Activated T-cell treated with anti-CD3 and anti-CD28 coated beads for 4 hours (primary cell): ENCODE measurements around the gene SLC19A2.
"Not testable (repeated sequence)": the region's sequence is repeated elsewhere in the genome, so short reads cannot be mapped to it uniquely, and the experiment has no call there.

Source experiments
- DNase-seq: peaks from one replicate; pipeline ENCODE4 v3.0.0-alpha.2; 2020

The SLC19A2 gene, protein sequence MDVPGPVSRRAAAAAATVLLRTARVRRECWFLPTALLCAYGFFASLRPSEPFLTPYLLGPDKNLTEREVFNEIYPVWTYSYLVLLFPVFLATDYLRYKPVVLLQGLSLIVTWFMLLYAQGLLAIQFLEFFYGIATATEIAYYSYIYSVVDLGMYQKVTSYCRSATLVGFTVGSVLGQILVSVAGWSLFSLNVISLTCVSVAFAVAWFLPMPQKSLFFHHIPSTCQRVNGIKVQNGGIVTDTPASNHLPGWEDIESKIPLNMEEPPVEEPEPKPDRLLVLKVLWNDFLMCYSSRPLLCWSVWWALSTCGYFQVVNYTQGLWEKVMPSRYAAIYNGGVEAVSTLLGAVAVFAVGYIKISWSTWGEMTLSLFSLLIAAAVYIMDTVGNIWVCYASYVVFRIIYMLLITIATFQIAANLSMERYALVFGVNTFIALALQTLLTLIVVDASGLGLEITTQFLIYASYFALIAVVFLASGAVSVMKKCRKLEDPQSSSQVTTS

DNA sequence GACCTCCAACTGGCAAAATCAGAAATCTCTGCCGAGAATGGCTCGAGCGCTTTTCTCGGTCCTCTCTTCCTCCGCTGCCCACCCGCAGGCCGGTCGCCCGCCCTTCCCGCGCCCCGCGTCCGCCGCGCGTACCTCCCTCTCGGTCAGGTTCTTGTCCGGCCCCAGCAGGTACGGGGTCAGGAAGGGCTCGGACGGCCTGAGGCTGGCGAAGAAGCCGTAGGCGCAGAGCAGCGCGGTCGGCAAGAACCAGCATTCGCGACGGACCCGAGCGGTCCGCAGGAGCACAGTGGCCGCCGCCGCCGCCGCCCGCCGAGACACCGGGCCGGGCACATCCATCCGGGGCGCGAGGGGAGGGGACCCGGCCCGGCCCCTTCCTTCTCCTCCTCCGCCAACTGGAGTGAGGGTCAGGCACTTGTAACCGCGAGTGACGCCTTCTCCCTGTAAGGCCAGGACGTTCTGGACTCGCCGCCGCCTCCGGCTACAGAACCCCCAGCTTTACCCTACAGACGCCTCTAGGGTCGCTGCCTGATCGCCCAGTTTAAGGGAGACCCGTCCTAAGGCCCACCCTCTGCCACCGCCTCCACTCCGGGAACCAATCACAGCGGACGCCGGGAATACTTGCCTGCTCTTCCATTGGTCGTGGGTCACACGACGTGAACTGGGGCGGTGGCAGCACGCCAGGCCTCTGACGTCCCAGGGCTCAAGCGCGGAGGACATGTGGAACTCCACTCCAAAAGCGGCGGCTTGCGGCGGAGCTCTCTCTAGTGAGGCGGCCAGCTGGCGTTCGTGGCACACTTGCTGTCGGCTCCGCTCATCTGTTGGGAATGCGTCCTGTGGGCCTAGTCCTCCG is at the start of gene SLC19A2:
TSS of gene SLC19A2 (minus strand) at position 514 of the 850 bp plus-strand sequence. CDS start at position 336, 178 bp downstream.
- peak; percentile 87 for DNase-seq

DNA sequence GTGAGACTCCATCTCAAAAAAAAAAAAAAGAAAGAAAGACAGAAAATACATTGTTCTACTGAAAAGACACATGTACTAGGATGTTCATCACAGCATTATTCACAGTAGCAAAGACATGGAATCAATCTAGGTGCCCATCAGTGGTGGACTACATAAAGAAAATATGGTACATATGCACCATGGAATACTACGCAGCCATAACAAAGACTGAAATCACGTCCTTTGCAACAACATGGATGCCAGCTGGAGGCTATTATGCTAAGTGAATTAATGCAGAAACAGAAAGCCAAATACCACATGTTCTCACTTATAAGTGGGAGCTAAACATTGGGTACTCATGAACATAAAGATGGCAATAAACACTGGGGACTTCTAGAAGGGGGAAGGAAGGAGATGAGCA is 48.9 kb upstream of the SLC19A2 start:
- DNase-seq, result no peak

DNA sequence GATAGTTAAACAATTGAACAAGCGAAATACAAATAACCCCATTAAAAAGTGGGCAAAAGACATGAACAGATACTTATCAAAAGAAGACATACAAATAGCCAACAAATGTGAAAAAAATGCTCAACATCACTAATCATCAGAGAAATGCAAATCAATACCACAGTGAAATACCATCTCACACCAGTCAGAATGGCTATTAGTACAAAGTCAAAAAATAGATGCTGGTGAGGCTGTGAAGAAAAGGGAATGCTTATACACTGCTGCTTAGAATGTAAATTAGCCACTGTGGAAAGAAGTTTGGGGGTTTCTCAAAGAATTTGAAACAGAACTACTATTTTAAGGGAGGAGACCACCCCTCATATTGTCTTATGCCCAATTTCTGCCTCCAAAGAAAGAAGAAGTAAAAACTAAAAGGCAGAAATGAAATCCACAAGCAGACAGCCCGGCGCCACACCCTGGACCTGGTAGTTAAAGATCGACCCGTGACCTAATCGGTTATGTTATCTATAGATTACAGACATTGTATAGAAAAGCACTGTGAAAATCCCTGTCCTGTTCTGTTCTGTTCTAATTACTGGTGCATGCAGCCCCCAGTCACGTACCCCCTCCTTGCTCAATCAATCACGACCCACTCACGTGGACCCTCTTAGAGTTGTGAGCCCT is 47.9 kb upstream of the SLC19A2 start:
- DNase-seq, result not testable (repeated sequence)

DNA sequence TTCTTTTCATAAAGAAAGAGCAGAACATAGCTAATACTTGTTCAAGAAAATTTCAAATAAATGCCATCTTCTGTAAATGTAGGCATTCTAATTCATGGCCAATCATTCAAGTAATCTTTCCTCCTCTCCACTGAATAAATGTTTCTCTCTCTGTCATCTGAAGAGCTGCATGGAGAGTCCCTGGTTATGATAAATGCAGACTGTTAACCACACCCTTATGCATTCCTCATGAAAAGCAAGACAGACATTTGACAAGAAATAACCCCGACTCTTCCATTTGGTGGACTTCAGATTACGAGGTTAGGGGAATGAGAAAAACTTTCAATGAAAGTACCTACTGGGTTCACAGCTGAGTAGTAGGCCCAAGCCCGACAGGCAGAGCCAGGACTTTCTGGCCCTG is 44.7 kb upstream of the SLC19A2 start:
- no peak for DNase-seq

DNA sequence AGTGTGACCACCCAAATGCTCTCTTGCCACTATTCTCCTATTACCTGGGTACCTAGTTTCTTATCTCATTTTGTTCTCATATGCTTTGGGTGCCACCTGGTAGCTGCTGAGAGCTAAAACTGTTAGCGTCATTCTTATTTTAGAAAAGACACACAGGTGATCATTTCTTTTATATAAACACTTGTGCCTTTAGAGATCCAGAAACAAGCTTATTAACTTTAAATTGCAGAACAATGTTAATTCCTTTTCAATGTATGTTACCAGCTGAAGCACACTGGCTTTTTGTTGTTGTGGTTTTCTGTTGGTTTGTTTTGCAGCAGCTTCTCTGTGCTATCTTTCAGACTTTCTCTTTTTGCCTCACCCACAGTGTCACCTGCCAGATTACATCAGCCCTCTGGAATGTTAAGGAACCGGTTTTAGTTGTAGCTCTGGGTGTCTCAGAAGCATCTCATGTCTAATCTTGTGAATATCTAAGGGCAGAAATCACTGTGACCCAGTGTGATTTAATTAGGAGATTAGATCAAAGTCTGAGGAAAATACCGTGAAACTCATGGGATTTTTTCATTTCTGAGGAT is 43.4 kb upstream of the SLC19A2 start:
- no peak for DNase-seq

DNA sequence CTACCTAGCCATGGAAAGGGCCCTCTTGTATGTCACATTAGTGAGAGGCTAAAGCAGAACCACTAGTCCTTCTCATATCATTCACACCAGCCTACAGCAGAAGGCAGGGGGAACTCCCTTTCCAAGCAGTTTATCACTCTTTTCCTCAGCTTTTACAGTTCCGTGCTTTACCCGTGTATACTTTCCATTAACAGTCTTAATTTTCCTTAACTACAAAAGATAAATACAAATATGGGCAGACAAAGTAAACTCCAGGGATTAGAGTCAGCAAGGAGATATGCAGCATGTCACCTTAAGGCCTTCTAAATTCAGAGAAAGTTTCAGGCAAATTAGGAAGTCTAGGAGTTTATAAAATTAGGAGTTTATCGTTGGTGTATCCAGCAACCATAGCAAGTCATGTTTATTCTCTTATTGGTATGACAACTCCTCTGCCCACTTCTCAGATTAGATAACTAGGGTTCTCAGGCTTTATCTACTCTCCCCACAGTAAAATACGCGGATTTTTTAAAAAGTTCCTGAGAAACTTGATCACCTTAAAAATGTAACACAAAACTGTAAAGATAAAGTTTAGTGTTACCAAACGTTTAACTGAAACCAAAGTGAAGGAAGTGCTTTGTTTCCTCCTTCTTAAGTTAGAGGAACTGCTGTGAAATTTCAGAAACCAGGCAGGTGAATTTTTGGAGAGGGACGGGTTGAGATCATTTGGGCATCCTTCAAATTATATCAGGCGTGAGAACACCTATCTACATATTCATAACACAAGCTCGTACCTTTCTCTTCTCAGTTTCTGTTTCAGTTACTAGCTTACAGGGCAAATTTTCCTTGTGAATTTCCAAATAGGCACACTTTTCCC is 42.7 kb upstream of the SLC19A2 start:
- DNase-seq, result no peak

DNA sequence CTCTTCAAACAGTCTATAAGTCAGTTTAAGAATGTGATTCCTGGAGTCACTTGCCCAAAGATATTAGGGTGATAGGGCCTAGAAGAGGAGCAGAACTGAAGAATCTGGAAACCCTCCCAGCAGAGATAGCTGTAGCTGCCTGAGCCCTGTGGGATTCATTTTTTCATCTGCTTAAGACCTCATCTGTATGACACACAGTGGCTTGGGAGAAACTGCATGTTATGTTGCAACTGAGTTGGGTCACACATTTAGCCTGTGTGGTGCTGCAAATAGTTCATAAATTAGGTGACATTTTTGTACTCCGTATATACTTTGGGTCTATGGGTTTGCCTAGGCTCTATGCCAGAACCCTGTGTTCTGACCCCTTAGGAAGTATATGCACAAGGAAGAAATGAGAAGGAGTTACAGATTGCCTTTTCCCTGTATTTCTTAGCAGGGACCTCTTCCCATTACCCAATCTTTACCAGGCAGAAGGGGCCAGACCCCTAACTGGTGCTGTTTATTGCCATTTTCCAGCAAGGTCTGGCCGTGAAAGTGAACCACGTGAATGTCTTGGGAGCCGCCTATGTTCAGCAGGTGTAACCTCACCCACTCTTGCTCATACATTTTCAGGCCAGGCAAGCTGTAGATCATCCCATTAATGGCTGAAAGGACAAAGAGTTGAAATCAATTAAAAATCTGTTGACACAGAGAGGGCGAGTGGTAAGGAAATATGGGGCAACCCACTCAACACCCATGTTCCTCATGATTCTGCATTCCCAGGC is 41.9 kb upstream of the SLC19A2 start:
- DNase-seq, result no peak

DNA sequence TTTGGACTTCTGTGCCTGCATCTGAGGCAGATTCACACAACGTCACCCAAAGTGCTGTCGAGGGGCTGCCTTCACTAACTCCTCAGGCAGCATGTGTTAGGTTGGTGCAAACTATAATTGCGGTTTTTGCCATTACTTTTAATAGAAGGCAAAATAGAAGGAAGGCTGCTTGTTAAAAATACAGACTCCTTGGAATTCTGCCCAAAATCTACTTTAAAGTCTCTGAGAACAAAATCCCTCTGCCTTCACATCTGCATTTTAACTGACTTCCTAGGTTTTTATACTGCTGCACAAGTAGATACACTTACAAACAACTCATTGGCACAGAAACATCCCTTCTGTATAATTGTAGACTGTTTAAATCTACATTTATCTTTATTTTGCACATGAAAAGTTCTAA is 41.3 kb upstream of the SLC19A2 start:
- no peak for DNase-seq

DNA sequence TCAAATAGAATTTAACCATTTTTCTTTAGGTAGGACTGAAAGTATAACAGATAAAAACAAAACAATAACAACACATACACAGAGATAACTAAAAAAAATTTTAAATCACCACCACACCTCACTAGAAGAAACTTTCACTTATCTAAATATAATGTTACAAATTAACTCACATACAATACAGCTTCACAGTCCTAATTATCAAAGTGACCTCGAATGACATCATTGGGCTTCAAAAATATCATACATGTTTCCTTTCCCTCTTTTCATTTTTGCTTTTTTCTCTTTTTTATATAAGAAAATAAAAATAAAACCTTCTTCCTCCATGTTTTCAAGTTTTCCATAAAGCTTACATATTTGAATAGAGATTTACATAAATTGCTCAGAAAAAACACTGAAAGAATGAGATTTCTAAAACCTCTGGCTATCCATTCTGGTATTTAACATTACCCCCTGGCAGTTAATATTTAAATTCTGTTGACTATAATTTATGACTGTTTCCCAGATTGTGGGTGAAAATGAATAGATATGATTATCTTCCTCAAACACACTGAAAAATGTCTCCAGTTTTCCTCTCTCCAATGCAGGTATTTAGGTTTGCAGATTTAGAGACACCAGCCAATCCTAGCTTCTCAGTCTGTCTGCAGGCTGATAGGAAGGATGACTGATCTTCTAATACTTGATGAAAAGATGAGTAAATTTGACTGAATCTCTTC is 40.5 kb upstream of the SLC19A2 start:
- DNase-seq, result no peak

DNA sequence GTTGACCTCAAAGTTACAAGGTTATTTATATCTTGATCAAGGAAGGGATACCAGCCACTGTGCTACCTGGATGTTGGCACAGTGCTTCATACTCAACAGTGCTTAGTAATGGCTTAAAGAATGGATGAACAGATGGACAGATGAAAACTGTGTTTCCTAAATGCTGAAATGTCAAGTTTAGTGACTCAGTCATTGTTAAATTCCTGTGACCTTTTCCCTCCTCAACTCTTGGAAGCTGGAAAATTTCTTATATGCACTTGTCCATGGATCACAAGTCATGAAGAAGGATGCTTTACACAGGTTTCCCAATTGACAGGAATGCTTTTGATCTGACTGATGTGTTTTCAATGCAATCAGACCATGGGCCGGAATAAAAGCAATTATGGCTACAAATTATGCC is 39.6 kb upstream of the SLC19A2 start:
- no peak for DNase-seq

DNA sequence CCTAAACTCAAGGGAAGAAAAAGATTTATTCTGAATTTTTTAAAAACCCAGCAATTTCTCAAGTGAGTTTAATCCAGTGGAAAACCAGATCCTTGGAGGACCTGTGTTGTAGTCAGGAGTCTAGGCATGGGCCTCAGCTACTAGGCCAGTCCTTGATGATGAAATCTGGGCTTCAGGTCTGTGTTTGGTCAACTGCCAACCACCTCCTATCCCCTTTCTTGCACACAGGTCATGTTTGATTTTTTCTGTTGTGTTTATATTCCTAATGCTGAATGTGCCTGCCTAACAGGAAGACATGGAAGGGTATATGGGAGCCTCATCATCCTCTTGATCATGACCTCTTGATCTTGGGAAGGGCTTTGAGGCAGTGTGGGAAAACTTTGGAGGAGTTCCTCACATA is 38.2 kb upstream of the SLC19A2 start:
- no peak for DNase-seq

DNA sequence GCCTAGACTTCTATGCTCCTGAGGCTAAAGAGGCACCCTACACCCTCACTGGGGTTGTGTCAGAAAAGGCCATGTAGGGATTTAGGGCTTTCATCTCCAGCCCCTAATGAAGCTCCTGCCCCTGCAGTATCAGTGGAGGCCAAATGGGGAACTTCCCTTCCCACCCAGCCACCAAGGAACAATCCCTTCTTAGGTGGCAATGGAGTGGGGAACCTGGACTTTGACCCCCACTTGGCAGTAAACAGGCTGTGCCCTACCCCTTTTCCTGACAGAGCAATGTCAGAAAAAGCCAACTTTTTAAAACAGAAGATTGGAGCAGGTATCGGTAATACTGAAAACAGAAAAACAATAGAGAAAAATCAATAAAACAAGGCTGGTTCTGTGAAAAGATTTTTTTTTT is 35.5 kb upstream of the SLC19A2 start:
- no peak for DNase-seq

DNA sequence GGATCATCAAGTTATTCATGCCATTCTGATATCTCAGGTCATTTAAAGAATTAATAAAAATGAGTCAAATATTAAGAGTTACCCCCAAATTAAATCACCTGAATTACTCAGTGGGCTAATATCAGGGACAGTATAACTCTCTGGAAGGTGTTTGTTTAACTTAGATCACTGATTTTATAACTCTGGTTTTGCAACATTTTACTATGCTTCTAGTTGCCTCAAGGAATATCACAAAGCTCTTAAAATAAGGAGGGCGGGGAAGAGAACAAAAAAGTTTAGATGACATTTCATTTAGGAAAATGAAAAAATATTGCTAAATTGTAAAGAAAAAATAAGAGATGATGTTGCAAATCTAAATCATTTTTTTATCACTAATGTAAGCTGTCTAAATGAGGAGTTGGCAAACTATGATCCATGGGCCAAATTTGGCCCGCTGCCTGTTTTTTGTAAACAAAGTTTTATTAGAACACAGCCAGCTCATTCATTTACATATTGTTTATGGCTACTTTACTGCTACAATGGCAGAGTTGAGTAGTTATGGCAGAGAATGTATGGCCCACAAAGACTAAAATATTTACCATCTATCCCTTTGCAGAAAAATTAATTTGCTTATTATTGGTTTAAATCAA is 31.9 kb upstream of the SLC19A2 start:
- no peak for DNase-seq

DNA sequence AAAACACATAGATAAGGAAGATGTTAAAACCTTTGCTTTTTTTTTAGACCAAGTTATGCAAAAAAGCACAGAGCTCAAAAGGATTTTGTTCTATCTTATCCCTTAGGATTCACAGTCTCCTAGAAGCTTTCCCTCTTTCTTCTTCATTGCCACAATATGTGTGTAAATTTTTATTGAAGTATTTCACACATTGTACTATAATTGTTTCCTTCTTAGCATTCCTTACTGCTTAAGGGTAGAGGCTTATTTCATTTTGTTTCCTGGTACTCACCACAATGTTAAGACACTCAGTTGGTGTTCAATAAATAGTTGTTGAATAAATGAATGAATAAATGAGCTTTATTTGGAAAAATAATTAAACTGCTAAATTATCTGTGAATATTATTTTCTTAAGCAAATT is 29.9 kb upstream of the SLC19A2 start:
- no peak for DNase-seq

DNA sequence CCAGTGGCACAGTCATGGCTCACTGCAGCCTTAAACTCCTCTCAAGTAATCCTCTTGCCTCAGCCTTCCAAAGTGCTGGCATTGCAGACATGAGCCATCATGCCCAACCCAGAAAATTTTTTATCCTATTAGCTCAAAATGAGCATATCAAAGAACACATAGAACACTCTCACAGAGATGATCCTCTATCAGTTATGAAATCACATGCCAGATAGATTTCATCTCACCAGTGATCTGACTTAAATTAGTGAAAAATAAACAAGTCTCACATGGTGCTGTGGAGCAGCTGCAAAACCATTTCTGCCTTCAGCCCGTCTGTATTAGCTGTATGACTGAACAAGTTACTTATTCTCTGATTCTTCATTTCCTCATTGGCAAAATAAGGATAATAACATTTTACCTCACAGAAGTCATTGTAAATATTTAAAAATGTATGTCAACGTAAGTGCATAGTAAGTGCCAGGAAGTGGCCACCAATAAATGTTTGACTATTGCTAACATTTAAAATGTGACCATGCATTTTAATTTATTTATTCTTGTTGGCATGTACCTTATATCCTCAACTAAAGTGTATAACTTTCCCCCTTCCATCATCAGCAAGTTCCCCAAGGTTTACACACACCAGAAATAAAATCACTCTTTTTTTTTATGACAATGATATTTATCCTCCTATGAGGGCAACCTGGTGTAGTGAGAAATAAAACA is 29.0 kb upstream of the SLC19A2 start:
- DNase-seq, result no peak

DNA sequence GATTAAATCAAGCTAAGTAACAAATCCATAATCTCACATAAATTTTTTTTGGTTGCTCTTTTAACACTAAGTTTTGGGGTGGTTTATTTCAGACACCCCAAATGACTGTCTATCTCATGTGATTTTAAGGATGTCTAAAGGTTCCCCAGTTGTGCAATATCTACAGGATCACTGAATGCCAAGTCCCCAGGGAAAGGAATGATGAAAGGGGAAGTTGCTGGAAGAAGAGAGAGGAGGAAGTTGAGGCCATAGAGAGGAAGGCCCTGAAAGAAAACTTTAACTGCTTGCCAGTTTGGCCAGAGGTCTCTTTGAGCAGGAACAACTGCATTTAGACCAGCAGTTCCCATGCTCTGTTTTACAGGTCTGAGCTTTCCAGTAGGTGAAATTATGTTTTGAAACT is 27.5 kb upstream of the SLC19A2 start:
- no peak for DNase-seq

DNA sequence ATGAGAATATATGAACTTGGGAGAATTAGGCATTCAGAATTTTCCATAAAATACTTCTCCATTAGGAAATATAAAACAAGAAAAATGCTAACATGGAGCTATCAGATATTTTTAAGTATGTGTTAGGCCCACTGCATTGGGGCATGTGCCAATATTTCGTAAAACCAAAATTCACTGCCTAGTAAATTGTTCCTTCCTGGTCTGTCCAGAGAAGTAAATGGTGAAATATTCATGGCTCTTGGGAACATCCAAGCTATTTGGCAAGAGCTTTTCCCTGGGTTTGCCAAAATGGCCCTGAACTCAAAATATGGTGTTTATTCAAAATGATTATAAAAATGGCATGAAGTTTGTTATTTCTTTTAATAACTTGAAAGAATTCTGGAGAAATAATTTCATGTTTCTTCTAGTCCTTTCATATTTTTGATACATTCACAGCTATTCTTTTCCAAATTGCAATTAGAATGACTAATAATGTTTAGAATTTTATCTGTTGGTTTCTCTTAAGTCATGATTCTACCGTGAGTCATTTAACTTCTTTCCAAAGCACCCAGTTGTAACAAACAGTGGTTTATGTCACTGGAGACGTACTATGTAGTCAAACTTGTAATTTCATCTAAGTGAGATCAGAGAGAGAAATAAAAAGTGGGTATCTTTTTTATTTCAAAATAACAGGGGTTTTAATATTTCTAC is 25.7 kb upstream of the SLC19A2 start:
- no peak for DNase-seq

DNA sequence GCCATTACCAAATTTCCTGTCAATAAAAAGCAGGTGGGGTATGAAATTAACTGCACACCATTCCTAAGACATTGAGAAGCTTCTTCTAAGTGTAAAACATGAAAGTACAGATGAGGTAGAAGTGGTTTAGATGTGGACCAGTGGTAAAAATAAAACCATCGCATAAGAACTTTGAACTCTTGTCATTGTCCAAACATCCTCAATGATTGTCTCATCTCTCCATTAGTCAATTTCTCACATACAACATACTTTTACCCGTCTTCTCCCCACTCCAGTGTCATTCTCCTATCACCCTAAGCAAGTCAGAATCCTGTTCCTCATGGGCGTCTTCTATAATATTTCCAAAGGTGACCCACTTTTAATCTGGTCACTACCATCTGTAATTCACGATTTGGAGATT is 24.3 kb upstream of the SLC19A2 start:
- DNase-seq, result no peak

DNA sequence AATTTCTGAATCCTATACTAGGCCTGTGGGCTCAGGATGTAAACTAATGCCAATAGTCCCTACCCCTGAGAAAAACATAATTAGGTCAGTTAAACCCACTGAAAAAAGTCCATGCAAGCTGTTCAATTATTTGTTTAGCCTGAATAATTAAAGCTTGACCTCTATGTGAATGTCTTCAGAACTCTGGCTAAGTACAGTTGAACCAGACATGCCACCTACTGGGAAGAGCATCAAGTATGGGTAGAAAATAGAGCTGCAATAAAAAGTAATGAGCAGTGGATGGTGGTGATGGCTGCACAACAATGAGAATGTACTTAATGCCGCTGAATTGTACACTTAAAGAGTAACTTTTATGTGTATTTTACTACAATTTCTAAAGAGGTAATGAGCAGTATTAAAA is 23.6 kb upstream of the SLC19A2 start:
- DNase-seq, result no peak
